Epidermal melanocyte (primary cell): ENCODE data around the gene PBX2.
"Not testable (repeated sequence)": the region's sequence is repeated elsewhere in the genome, so short reads cannot be mapped to it uniquely, and the experiment has no call there.

Experiments
- DNase-seq: peaks from one replicate; pipeline ENCODE4 v3.0.0; 2011; ENCODE audit warnings: low spot score; ENCODE audit not compliant: insufficient read length

Gene PBX2, protein sequence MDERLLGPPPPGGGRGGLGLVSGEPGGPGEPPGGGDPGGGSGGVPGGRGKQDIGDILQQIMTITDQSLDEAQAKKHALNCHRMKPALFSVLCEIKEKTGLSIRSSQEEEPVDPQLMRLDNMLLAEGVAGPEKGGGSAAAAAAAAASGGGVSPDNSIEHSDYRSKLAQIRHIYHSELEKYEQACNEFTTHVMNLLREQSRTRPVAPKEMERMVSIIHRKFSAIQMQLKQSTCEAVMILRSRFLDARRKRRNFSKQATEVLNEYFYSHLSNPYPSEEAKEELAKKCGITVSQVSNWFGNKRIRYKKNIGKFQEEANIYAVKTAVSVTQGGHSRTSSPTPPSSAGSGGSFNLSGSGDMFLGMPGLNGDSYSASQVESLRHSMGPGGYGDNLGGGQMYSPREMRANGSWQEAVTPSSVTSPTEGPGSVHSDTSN

DNA sequence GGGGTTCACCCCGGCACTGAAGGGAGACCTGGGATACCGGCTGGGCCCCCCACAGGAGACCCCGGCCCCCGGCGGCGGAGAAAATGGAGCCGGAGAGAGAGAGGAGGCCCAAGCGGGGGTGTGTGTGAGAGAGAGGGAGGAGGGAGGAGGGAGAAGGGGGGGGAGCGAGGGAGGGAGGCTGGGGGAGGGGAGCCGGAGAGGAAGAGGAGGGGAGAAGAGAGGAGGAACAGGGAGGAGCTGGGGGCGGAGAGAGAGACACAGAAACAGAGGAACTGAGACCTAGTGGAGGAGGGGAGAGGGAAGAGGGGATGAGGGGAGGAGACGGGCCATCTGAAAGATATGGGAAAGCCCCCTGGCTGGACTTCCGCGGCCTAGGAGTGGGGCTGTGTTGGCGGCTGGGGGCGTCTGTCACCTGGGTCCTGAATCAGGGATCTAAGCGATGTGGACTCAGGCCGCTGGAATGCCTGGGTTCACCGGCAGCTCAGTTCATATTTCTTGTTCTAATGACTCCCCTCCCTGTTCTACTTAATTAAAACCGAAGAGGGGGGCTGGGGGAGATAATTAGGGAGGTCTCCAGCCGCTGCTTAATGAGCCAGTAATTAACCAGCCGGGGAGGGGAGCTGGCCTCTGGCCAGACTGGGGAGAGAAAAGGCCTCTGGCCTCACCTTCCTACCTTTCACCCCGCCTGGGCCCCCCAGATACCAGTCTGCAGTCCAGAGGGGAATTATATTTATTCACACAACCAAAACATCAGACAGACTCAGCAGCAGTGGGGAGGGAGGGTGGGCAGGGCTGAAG lies at the start of gene PBX2:
Gene PBX2 (minus strand): TSS at position 149 of the 798 bp plus-strand sequence. CDS start 287 bp downstream, outside the sequence.
- peak; percentile 33 for DNase-seq

GRCh38 chr6:32239462-32239861 lies 49.5 kb upstream of the PBX2 start:
- no peak for DNase-seq

GRCh38 chr6:32234934-32235333 lies 44.9 kb upstream of the PBX2 start:
- no peak for DNase-seq

DNA sequence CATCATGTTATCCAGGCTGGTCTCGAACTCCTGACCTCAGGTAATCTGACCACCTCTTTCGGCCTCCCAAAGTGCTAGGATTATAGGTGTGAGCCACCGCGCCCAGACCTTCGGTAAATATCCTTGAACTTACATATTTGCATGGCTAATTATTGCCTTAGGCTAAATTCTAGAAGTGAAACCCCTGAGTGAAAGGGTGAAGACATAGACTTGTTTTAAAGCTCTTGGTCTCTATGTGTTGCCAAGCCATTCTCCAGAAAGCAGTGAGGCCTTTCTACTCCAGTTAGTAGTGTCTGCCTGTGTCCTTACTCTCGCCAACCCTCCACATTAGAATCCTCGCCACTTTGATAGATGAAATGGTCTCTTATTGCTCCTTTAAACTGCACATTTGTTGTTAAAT lies 36.4 kb upstream of the PBX2 start:
- no peak for DNase-seq

GRCh38 chr6:32224696-32225095 lies 34.7 kb upstream of the PBX2 start:
- DNase-seq = no peak

GRCh38 chr6:32223258-32224235 lies 33.5 kb upstream of the PBX2 start, which contains the start of gene NOTCH4:
NOTCH4 (minus strand) TSS chr6:32224067; CDS start chr6:32223928, 139 bp downstream.
- no peak for DNase-seq

- DNase-seq = no peak
These were observed 32.6 kb upstream of the PBX2 start for GRCh38 chr6:32222333-32223230.

GRCh38 chr6:32220021-32220420 lies 30.0 kb upstream of the PBX2 start:
- no peak for DNase-seq

GRCh38 chr6:32218167-32218566 lies 28.2 kb upstream of the PBX2 start:
- no peak for DNase-seq

GRCh38 chr6:32216998-32217397 lies 27.0 kb upstream of the PBX2 start:
- no peak for DNase-seq

- DNase-seq = no peak
These were observed 26.3 kb upstream of the PBX2 start for GRCh38 chr6:32216285-32216684.

DNA sequence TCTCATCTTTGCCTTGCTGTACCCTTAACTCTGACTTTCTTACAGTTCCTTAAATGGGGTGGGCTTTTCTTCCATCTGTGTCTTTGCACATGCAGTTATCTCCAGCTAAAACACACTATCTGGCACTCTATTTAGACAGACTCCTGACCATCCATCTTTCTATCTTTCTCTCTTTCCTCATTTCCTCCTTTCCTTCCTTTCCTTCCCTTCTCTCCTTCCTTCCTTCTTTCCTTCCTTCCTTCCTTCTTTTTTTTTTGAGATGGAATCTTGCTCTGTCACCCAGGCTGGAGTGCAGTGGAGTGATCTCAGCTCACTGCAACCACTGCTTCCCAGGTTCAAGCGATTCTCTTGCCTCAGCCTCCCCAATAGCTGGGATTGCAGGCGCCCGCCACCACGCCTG lies 25.6 kb upstream of the PBX2 start:
- no peak for DNase-seq

GRCh38 chr6:32214126-32214525 lies 24.1 kb upstream of the PBX2 start:
- no peak for DNase-seq

DNA sequence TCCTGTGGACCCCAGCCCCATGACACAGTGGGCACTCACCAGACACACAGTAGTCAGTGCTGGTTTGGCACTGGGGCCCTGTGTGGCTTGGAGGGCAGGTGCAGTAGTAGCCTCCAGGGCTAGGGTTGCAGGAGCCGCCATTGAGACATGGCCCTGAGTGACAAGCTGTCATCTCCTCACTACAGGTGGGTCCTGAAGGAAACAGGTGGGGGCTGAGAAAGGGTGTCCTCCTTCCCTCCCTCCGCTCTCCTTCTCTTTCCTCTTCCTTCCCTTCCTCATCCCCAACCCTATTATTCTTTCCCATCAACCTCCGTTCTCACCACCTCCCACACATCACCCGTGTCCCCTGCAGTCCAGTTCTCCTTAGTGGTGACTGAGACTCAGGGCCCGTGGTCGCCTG lies 23.6 kb upstream of the PBX2 start:
- no peak for DNase-seq

DNA sequence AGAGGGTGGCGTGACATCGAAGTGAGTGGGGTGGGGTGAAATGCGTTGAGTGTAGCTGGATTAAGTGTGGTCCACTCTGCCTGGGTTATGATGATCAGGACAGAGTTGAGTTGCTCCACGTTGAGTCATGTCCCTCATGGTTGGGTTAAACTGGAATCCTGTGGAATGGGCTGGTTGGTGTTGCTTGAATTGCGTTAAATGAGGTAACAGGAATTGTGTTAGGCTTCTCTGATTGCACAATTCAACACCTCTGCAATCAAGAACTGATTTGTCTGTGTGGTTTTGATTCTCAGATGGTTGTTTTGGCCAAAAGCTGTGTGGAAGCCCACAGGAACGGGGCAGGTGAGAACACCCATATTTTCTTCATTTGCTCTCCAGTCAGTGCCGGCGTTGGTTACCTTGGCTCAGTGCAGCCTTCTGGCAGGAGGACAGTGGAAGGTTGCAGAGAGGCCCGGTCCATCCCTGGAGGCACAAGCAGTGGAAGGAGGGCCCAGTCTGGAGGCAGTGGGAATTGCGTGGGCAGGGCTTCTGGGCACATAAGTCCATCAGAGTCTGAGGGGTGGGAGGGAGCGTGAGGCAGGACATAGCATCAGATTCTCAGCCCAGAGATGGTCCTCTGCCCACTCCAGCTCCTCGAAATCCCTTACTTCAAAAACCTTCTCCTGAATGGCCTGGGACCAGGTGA lies 22.2 kb upstream of the PBX2 start:
- no peak for DNase-seq

DNA sequence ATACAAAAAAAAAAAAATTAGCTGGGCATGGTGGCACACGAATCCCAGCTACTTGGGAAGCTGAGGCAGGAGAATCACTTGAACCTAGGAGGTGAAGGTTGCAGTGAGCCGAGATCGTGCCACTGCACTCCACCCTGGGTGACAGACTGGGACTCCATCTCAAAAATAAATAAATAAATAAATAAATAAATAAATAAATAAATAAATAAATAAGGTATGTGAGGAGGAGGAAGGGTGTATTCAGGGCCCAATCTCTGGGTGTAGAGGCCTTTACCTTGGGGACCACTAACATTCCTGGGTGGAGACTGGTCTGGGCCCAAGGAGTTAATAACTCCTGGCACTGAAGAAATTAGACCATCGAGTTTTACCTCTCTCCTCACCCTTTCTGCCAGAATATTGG lies 21.4 kb upstream of the PBX2 start:
- not testable (repeated sequence) for DNase-seq

DNA sequence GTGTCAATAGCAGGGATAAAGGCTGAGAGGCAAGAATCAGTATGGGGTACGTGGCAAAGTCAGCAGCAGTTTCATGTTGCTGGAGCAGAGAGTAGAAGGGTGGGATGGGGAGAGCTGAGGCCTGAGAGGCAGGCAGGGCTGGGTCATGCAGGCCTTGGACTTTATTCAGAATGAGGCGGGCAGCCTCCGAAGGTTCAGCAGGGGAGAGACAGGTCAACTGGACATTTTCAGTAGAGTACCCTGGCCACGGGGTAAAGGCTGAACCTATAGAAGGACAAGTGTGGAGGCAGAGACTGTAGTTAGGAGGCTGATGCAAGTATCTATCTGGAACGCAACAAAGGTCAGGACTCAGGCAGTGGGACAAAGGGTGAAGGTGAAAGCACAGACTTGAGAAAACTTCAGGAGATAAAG lies 20.2 kb upstream of the PBX2 start:
- no peak for DNase-seq

- no peak for DNase-seq
These were observed 19.0 kb upstream of the PBX2 start for GRCh38 chr6:32208996-32209395.

DNA sequence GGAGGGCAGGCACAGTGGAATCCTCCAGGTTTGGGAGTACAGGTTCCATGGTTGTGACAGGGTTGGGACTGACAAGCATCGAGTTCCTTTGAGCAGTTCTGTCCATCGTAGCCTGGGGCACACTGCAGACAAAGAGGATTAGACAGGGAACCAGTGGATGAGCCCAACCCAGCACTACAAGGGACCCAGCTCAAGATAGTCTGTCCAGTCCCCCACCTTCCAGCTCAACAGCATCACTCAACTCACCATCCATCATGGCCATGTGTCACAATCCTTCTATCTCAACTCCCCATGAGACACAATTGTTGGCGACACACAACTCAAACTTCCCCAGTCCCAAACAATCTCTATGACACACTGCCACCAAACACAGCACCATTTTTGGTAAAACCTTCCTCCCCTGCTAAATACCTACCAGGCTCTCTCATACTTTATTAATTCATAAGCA lies 14.3 kb upstream of the PBX2 start:
- DNase-seq = no peak
